Medulla oblongata (tissue), 1 donor: ENCODE measurements around the gene MARCHF10.

ENCODE experiments used
- DNase-seq: peaks from one replicate; pipeline ENCODE4 v3.0.0-alpha.2; 2015; ENCODE audit errors: extremely low spot score

Gene MARCHF10

DNA sequence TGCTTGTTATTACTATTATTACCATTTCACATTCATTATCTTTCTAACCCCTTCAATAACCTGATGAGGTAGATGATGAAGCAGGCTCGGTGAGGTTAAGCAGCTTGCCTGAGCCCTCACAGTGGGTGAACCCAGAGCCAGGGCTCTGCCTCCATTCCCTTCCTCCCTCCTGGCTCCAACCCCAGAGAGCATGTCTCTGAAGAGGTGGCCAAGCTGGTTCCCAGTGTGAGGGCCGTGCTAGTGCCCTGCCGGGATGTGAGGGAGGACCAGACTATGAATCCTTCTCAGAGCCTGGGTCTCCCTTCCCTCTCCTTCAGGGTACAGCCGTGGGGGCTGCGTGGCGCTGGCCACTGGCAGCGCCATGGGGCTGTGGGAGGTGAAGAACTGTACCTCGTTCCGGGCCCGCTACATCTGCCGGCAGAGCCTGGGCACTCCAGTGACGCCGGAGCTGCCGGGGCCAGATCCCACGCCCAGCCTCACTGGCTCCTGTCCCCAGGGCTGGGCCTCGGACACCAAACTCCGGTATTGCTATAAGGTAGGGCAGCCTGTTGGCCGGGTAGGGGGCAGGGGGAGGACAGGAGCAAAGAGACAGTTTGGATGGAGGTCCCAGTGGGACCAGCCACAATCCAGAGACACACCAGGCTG is 131.0 kb downstream of the MARCHF10 start:
- peak; percentile 49 for DNase-seq

- no peak for DNase-seq
These were observed 131.7 kb downstream of the MARCHF10 start for GRCh38 chr17:62676231-62676943.

DNA sequence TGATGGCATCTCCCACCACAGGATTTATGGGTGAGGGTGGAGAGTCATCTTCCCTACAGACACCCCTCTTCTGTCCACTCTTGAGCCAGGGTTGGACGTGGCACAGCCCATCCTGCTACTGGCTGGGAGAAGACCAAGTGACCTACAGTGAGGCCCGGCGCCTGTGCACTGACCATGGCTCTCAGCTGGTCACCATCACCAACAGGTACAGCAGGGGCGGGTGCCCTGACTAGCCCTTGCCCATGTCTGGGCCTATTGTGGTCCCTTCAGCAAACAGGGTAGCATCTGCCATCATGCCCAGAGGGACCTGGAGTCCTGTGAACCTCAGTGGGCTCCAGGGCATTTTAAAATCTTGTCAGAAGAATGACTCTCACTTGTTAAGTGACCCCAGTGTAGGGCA is 132.4 kb downstream of the MARCHF10 start:
- DNase-seq = no peak

DNA sequence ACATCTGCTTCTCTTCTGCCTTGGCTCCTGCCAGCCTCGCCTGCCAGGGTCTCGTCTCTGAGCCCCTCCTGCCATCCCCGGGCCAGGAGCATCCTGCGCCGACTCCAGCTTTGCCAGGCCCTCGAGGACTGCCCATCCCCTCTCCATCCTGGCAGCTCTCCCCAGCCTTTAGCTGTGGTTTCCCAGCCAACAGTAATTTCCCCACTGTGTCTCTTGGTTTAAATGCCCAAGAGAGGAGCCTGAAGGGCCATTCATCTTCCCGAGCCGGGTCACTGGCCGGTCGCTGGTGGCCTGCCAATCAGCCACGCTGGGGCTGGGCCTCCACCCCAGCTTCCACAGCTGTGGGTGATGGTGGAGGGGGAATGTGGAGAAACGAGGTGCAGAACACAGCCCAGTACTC is 132.9 kb downstream of the MARCHF10 start:
- DNase-seq = peak; percentile 83

- no peak for DNase-seq
These were observed 133.3 kb downstream of the MARCHF10 start for GRCh38 chr17:62674841-62675240.

- DNase-seq = no peak
These were observed 133.8 kb downstream of the MARCHF10 start for GRCh38 chr17:62674363-62674739.

- DNase-seq = no peak
These were observed 134.3 kb downstream of the MARCHF10 start for GRCh38 chr17:62673614-62674362.

GRCh38 chr17:62672957-62673356 is 135.2 kb downstream of the MARCHF10 start:
- no peak for DNase-seq

GRCh38 chr17:62671553-62671952 is 136.6 kb downstream of the MARCHF10 start:
- no peak for DNase-seq

GRCh38 chr17:62670202-62670821 is 137.8 kb downstream of the MARCHF10 start:
- DNase-seq = no peak

DNA sequence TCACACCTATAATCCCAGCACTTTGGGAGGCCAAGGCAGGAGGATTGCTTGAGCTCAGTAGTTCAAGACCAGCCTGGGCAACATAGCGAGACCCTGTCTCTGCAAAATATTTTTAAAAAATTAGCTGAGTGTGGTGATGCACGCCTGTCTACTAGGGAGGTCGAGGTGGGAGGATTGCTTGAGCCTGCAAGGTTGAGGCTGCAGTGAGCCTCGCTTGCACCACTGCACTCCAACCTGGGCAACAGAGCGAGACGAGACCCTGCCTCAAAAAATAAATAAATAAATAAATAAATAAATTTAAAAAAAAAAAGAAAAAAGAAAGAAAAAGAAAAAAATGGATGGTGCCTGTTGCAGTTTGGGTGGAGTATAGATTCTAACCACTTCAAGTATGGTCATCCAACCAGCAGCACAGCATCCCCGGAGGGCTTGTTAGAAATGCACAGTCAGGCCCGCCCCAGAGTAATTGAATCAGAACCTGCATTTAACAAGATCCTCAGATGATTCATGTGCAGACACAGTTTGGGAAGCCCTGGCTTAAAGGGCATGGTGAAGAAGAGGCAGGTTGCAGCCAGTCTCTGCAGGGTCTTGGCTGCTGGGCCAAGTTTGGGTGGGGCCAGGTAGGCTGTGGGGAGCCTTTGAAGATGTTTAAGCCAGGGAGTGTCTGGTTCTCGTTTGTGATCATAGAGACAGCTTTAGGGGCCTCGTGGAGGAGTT is 139.9 kb downstream of the MARCHF10 start:
- DNase-seq = no peak

DNA sequence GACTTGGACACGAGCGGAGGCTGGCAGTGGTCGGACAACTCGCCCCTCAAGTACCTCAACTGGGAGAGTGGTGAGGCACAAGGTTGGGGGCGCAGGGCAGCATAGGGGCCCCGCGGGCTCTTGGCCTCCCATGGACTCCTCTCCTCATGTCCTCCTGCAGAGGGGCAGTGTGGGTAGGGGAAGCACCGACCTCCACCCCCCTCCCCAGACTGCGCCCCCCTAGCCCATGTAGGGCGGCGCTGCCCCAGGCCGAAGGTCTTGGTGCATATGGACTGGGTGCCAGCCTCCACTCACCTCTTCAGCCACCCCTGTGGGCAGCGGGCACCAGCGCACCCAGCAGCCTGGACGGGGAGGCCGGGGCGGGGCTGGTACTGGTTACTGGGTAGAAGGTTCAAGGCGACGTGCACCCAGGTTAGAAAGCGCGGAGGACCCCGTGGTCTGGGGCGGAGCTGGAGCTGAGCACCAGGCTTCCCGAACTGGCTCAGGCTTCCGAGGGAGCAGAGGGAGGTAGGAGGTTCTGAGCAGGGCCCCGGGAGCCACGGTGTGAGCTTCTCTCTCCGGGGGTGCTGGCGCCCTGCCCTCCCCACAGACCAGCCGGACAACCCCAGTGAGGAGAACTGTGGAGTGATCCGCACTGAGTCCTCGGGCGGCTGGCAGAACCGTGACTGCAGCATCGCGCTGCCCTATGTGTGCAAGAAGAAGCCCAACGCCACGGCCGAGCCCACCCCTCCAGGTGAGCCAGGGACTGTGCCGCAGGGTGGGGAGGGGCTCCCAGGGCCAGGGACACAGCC is 141.1 kb downstream of the MARCHF10 start:
- DNase-seq = no peak

DNA sequence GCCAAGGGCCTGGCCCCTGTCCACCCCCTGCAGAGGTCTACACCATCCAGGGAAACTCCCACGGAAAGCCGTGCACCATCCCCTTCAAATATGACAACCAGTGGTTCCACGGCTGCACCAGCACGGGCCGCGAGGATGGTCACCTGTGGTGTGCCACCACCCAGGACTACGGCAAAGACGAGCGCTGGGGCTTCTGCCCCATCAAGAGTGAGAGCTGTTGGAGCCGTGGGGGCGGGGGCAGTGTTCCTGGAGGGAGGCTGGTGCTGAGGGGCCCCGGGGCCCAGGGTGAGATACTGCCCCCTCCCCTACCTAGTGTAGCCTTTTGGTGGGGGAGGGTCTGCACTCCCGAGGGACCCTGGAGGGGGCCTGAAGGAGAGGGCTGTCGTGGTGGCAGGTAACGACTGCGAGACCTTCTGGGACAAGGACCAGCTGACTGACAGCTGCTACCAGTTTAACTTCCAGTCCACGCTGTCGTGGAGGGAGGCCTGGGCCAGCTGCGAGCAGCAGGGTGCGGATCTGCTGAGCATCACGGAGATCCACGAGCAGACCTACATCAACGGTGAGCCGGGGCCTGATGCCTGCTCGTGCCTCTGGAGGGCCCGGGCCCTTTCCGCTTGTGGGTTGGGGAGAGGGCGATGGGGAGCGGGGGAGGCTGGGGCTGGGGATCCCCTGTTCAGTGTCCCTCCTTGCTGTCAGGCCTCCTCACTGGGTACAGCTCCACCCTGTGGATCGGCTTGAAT is 141.9 kb downstream of the MARCHF10 start:
- no peak for DNase-seq

- no peak for DNase-seq
These were observed 142.5 kb downstream of the MARCHF10 start for GRCh38 chr17:62665599-62665998.

DNA sequence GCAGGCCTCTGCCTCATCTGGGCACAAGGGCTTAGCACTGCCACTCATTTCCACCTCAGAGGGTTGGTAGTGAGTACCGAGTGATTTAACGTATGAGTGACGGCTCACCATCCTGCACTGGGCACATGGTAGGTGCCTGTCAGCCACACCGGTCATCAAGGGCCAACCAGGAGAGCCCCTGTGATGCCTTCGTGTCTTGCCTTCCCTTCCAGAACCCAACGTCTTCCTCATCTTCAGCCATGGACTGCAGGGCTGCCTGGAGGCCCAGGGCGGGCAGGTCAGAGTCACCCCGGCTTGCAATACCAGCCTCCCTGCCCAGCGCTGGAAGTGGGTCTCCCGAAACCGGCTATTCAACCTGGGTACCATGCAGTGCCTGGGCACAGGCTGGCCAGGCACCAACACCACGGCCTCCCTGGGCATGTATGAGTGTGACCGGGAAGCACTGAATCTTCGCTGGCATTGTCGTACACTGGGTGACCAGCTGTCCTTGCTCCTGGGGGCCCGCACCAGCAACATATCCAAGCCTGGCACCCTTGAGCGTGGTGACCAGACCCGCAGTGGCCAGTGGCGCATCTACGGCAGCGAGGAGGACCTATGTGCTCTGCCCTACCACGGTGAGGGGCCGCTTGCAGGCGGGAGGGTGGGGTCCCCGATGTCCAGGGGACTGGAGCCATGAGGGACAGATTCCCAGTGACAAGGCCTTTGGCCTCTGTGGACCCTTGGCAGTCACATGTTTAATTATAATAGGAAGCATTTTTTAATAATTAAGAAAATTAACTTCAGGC is 143.6 kb downstream of the MARCHF10 start:
- DNase-seq = no peak

- no peak for DNase-seq
These were observed 144.8 kb downstream of the MARCHF10 start for GRCh38 chr17:62663304-62663703.

DNA sequence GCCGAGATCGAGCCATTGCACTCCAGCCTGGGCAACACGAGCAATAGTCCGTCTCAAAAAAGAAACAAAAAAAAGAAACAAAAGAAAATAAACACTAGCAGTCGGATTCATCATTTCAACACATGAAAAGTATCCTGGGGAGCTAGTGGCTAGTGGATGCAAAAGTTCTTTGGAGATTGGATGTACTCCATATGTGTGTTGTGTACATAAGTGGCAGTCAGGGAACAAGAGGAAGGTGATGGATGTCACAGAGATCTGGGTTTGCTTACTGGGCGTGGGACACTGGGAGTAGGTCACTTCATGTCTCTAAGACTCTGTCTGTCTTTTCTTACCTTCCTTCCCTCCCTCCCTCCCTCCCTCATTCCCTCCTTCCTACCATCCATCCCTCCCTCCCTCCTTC is 145.3 kb downstream of the MARCHF10 start:
- no peak for DNase-seq

- DNase-seq = no peak
These were observed 146.8 kb downstream of the MARCHF10 start for GRCh38 chr17:62661337-62661736.

- no peak for DNase-seq
These were observed 147.4 kb downstream of the MARCHF10 start for GRCh38 chr17:62660629-62661118.
